Mucosa of stomach (tissue), 1 donor: ENCODE measurements around the gene ARMC7.

ENCODE experiments used
- H3K27me3 ChIP-seq: one replicate; pipeline ENCODE4 v1.7.0; 2013; ENCODE audit warnings: mild to moderate bottlenecking, low read length; ENCODE audit not compliant: control insufficient read depth, insufficient read depth
- H3K36me3 ChIP-seq: one replicate; pipeline ENCODE4 v1.7.0; 2013; ENCODE audit warnings: low read length; ENCODE audit not compliant: control insufficient read depth, insufficient read depth
- H3K4me1 ChIP-seq: one replicate; pipeline ENCODE4 v1.7.0; 2013; ENCODE audit warnings: mild to moderate bottlenecking, low read length; ENCODE audit not compliant: control insufficient read depth, insufficient read depth
- H3K4me3 ChIP-seq: one replicate; pipeline ENCODE4 v1.7.0; 2013; ENCODE audit warnings: low read length
- H3K9ac ChIP-seq: one replicate; pipeline ENCODE4 v1.7.0; 2013; ENCODE audit warnings: mild to moderate bottlenecking, low read length, moderate library complexity
- H3K9me3 ChIP-seq: one replicate; pipeline ENCODE4 v1.7.0; 2013; ENCODE audit warnings: mild to moderate bottlenecking, low read length, moderate library complexity; ENCODE audit not compliant: control insufficient read depth
- donor health status: Pancreatic carcinoma.

The ARMC7 gene

DNA sequence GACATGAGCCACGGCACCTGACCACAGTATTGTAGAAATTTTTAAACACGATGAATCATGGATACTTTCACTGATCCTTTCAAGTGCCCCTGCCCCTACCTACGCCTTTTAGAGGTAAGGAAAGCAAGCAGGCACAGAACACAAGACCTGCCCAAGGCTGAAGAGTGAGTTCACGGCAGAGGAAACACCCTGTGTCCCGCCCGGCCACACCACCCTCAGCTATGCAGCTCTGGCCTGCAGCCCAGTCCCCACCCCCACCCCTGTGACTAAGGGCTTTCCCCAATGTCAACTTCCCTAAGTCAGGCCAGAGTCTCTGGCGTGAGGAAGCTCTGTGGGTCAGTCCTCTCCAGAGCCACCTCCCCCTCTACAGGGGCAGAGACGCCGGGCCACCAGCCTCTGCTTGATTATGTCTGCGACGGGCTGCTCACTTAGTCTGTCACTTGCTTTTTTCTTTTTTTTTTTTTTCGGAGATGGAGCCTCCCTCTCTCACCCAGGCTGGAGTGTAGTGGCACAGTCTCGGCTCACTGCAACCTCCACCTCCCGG, 13.6 kb upstream of the ARMC7 start:
- H3K9ac ChIP-seq: no peak overlapping the region
- H3K4me1 ChIP-seq: peaks cover 57% of the 10 kb centered on the region
- H3K27me3 ChIP-seq: no peaks in the 10 kb centered on the region
- H3K9me3 ChIP-seq: no peaks in the 10 kb centered on the region
- H3K4me3 ChIP-seq: no peak overlapping the region
- no peaks in the 10 kb centered on the region for H3K36me3 ChIP-seq

DNA sequence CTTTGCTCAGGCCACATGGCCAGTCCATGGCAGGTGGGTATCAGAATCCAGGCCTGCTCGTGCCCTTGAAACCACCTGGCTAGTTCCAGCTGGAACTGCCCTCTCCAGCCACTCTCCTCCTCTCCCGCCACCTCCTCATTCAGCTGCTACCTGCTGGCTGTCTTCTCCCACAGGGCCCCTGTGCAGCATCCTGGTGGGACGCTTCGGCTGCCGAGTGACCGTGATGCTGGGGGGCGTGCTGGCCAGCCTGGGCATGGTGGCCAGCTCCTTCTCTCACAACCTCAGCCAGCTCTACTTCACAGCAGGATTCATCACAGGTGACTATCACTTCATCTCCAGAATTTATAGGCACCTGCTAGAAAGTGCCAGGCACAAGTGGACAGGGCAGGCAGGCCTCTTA, 11.9 kb upstream of the ARMC7 start:
- H3K4me1 ChIP-seq: peaks cover 40% of the 10 kb centered on the region
- H3K4me3 ChIP-seq: no peak overlapping the region
- no peak overlapping the region for H3K9ac ChIP-seq
- no peaks in the 10 kb centered on the region for H3K27me3 ChIP-seq
- H3K9me3 ChIP-seq: no peaks in the 10 kb centered on the region
- no peaks in the 10 kb centered on the region for H3K36me3 ChIP-seq

DNA sequence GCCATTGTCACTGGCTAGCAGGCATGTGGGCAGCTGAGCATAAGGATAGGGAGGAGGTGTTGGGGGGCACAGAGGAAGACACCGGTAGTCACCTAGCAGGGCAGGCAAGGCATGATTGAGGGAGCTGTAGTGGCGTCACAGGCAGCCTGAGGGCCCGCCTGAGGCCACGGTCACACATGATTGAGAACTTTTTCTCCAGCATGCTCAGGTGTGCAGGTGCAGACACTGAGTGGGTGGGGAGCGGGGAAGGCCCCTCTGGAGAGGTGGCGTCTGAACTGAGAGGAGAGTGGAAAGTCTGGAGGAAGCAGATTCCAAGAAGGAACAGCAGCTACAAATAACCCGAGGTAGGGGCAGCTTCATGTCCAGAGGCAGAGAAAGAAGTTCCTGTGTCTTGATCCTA, 10.9 kb upstream of the ARMC7 start:
- no peak overlapping the region for H3K4me3 ChIP-seq
- H3K27me3 ChIP-seq: no peaks in the 10 kb centered on the region
- no peaks in the 10 kb centered on the region for H3K36me3 ChIP-seq
- H3K9ac ChIP-seq: no peak overlapping the region
- H3K4me1 ChIP-seq: peaks cover 30% of the 10 kb centered on the region
- H3K9me3 ChIP-seq: no peaks in the 10 kb centered on the region

DNA sequence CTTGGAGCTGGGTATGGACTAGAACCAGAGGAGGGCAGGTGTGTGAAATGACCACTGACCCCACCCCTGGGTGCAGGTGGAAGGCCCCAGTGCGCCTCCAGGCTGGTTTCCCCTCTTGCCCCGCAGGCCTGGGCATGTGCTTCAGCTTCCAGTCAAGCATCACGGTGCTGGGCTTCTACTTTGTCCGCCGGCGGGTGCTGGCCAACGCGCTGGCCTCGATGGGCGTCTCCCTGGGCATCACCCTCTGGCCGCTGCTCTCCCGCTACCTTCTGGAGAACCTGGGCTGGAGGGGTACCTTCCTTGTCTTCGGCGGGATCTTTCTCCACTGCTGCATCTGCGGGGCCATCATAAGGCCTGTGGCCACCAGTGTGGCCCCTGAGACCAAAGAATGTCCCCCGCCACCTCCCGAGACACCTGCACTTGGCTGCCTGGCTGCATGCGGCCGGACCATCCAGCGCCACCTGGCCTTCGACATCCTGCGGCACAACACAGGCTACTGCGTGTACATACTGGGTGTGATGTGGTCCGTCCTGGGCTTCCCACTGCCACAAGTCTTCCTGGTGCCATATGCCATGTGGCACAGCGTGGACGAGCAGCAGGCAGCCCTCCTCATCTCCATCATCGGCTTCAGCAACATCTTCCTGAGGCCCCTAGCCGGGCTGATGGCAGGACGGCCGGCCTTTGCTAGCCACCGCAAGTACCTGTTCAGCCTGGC, 9.7 kb upstream of the ARMC7 start:
- Histone ChIP-seq H3K4me1 (peaks cover 19% of the 10 kb centered on the region), H3K9me3 (no peaks in the 10 kb centered on the region), H3K9ac (no peak overlapping the region), H3K36me3 (no peaks in the 10 kb centered on the region), H3K27me3 (no peaks in the 10 kb centered on the region), H3K4me3 (no peak overlapping the region)

DNA sequence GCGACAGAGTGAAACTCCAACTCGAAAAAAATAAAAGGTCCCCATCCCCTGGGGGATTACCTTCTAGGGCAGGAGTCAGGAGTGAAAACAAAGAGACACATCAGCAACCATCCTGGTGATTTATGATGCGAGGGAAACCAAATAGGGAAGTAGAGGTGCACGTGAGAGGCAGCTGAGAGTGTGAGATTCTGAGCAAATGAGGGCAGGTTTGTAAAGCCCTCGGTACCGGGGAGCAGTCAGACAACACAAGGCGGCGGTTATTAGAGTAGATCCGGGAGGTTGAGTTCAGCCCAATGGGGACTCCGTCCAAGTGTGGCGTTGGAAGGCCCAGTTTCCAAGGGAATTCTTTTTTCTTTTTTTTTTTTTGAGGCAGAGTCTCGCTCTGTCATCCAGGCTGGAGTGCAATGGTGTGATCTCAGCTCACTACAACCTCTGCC, 7.4 kb upstream of the ARMC7 start:
- no peak overlapping the region for H3K9ac ChIP-seq
- peaks cover 7% of the 10 kb centered on the region for H3K4me1 ChIP-seq
- no peak overlapping the region for H3K4me3 ChIP-seq
- H3K36me3 ChIP-seq: no peaks in the 10 kb centered on the region
- no peaks in the 10 kb centered on the region for H3K27me3 ChIP-seq
- H3K9me3 ChIP-seq: no peaks in the 10 kb centered on the region

DNA sequence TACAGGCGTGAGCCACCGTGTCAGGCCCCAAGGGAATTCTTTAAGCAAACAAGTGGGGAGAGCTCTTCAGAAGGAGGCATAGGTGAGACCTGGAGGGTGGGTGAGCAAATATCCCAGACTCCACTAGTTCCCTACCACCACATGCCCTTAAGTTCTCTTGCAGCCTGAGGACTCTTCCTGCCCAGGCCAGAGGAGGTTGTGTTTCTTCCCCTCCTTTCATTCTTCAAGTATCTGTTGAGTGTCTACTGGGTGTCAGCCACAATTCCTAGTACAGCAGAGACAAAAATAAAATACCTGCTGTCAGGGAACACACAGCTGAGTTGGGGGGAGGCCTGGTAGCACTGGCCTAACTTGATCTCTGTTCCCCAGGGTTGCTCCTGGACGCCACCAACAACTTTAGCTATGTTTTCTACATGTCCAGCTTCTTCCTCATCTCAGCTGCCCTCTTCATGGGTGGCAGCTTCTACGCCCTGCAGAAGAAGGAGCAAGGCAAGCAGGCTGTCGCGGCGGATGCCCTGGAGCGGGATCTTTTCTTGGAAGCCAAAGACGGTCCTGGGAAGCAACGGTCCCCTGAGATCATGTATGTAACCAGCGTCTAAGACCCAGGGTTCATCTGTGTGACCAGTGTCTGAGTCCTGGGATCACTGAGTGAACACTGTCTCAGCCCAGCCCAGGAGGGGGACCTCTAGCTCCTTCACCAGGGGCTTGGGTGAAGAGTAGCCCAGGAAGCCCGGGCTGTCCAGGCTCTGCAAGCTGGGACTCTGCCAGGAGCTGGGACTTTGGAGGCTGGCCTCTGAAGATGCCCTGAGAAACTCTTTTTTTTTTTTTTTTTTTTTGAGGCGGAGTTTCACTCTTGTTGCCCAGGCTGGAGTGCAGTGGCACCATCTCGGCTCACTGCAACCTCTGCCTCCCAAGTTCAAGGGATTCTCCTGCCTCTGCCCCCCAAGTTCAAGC, 5.9 kb upstream of the ARMC7 start:
- Histone ChIP-seq H3K4me3 (no peak overlapping the region), H3K9ac (no peak overlapping the region), H3K36me3 (no peaks in the 10 kb centered on the region), H3K27me3 (no peaks in the 10 kb centered on the region), H3K4me1 (peaks cover 10% of the 10 kb centered on the region), H3K9me3 (no peaks in the 10 kb centered on the region)

DNA sequence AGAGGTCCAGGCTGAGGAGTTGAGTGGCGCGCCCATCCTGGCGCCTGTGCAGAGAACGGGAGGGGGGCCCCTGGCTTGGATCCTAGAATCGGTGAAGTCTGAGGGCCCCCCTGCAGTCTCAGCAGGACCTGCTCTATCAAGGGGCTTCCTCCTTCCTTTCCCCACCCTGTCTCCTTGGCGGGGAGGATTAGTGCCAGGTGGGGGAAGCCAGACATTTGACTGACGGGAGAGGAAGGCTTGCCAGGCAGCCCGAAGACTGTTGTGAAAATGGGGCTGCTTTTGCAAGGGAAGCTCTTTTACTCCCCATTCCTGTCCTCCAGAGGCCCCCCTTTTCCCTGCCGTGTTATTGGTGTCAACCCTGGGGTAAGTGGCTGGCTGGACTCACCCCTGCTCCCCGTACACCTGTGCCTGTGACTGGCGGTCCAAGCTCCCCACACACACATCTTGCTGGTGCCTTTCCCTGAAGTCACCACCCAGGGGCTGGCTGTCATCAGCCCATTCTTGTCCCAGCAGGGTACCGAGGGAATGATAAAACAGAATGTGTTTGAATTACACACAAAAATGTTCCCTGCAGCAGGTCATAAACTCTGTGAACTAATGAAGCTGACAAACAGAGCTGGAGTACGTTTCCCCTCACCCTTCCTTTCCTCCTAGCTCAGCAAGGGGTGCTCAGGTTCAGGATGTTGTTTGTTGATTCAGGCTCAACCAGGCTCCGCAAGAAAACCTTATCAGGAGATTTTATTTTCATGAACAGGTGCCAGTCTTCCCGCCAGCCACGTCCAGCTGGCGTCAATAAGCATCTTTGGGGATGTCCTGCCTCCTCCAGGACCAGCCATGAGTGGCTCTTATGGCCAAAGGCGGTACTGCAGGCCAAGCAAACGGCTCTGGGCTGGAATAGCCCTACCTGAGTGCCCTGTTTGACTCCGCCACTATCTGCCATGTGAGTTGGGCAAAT, 4.4 kb upstream of the ARMC7 start:
- Histone ChIP-seq H3K4me1 (peaks cover 18% of the 10 kb centered on the region), H3K4me3 (no peak overlapping the region), H3K9ac (peak overlapping the region; percentile 25), H3K36me3 (no peaks in the 10 kb centered on the region), H3K27me3 (no peaks in the 10 kb centered on the region), H3K9me3 (no peaks in the 10 kb centered on the region)

DNA sequence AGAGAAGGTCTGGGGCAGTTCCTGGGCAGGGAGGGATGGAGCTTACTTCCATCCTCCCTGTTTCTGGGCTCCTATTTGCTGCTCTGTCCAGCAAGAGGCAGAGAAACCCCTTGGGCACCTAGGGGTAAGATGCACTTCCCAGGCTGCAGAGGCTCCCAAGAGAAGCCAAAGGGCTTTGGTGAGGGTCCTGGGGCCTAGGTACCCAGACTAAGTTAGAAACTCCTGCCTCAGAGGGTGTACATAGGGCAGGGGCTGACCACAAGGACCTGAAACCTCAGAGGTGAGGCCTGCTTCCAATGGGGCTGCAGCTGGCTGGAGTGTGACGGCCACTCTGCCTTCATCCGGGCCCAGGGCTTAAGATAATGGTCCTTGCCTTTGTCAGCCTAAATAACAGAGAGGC, 1.6 kb upstream of the ARMC7 start:
- H3K9ac ChIP-seq: no peak overlapping the region
- H3K36me3 ChIP-seq: no peaks in the 10 kb centered on the region

DNA sequence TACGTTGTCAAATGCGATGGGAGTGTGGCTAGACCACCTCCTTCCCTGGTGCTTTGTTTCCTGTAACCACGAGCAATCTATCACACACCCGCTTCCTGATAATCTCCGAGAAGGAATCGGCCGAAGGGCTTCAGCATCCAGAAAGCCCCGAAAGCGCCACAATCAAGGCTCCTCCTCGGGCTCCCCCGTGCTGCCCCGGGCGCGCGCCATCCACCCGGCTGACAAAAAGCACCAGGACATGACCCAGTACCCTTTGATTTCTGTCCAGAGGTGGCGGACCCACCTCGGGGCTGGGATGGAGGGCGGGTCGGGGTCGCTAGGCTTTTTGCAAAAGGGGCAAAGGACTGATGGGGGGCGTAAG, 743 bp upstream of the ARMC7 start:
- Histone ChIP-seq H3K9ac (peak overlapping the region; percentile 71), H3K4me3 (peak overlapping the region; percentile 67), H3K27me3 (no peaks in the 10 kb centered on the region), H3K9me3 (no peaks in the 10 kb centered on the region), H3K4me1 (peaks cover 37% of the 10 kb centered on the region), H3K36me3 (no peaks in the 10 kb centered on the region)

More for the DNA sequence above, 1.6 kb upstream of the ARMC7 start:
- H3K27me3 ChIP-seq: no peaks in the 10 kb centered on the region
- H3K9me3 ChIP-seq: no peaks in the 10 kb centered on the region
- peaks cover 32% of the 10 kb centered on the region for H3K4me1 ChIP-seq
- H3K4me3 ChIP-seq: no peak overlapping the region

DNA sequence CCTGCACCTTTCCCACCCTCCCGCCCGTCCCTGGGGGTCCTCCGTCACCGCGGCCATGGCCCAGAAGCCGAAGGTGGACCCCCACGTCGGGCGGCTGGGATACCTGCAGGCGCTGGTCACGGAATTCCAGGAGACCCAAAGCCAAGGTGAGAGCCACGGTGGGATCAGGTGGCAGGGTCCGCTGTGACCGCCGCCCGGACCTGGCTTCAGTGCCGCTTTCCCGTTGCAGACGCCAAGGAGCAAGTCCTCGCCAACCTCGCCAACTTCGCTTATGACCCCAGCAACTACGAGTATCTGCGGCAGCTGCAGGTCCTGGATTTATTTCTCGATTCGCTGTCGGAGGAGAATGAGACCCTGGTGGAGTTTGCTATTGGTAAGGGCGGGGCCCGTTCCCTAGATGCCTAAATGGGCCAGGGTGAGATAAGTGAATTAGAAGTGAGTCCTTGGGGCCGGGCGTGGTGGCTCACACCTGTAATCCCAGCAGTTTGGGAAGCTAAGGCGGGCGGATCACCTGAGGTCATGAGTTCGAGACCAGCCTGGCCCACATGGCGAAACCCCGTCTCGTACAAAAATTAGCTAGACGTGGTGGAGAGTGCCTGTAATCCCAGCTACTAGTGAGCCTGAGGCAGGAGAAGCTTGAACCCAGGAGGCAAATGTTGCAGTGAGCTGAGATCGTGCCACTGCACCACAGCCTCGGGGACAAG, 617 bp downstream of the ARMC7 start:
- Histone ChIP-seq H3K36me3 (no peaks in the 10 kb centered on the region), H3K9ac (peak overlapping the region; percentile 71), H3K4me1 (peaks cover 49% of the 10 kb centered on the region), H3K4me3 (peak overlapping the region; percentile 67), H3K27me3 (no peaks in the 10 kb centered on the region), H3K9me3 (no peaks in the 10 kb centered on the region)

DNA sequence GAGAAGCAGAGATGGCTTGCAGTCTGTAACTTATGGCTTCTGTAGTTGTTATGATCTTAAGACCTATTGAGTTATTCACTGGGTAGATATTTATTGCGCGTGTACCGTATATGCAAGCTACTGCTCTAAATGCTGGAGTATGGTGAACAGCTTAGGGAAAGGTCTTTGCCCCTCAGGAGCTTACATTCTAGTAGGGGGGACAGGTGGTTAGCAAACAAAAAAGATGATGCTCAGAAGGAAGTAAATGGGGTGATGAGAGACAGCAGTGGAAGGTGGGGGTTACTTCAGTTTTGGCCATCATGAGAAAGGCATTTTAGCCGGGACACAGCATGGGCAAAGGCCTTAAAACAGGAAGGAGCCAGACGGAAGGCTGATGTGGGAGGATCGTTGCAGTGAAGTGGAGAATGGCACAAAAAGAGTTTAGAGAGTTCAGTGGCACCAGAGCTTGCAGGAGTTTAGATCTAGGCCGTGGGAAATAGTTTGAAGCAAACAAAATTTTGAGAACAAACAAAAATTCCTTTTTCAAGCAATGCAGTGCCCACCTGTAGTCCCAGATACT, 2.1 kb downstream of the ARMC7 start:
- H3K4me3 ChIP-seq: no peak overlapping the region
- peak overlapping the region; percentile 12 for H3K9ac ChIP-seq
- H3K4me1 ChIP-seq: peaks cover 48% of the 10 kb centered on the region
- H3K9me3 ChIP-seq: no peaks in the 10 kb centered on the region
- no peaks in the 10 kb centered on the region for H3K27me3 ChIP-seq
- H3K36me3 ChIP-seq: no peaks in the 10 kb centered on the region
